GM12874 (cell line): ENCODE measurements around the gene RNASE13.

ENCODE experiments used
- TF ChIP-seq, protein P1 (sequence below): IDR thresholded peaks from 2 replicates; pipeline ENCODE4 v1.5.1; 2011; ENCODE audit warnings: low read depth, mild to moderate bottlenecking, control low read depth, low read length, moderate library complexity; ENCODE audit not compliant: insufficient read depth

Gene RNASE13

DNA sequence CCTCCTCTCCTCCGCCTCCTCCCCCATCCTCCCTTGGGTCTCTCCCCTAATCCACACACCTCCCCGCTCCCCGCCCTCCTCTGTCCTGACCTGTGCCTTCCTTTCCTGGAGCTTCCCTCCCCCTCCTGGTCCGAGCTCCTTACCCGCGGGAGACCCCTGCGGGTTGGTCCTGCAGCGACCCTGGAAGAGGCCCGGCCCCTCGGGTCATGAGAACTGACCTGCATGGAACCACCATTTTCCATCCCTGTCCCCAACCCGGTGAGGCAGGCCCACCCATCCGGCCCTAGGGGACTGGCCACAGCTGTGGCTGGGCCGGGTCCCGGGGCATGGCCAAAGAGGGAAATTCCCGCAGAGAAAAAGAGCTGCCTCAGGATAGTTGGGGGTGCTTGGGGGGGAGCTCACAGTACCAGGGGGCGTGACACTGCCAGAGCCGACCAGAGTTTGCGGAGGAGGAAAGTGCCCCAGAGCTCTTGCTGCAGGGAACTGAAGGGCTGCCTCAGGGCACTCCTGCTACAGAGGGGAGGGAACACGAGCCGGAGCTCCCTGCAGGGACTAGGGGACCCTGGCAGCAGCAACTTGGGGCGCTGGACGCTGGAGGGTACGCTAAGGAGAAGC is 36.1 kb upstream of the RNASE13 start:
- TF ChIP-seq, protein P1, sequence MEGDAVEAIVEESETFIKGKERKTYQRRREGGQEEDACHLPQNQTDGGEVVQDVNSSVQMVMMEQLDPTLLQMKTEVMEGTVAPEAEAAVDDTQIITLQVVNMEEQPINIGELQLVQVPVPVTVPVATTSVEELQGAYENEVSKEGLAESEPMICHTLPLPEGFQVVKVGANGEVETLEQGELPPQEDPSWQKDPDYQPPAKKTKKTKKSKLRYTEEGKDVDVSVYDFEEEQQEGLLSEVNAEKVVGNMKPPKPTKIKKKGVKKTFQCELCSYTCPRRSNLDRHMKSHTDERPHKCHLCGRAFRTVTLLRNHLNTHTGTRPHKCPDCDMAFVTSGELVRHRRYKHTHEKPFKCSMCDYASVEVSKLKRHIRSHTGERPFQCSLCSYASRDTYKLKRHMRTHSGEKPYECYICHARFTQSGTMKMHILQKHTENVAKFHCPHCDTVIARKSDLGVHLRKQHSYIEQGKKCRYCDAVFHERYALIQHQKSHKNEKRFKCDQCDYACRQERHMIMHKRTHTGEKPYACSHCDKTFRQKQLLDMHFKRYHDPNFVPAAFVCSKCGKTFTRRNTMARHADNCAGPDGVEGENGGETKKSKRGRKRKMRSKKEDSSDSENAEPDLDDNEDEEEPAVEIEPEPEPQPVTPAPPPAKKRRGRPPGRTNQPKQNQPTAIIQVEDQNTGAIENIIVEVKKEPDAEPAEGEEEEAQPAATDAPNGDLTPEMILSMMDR: no peak

DNA sequence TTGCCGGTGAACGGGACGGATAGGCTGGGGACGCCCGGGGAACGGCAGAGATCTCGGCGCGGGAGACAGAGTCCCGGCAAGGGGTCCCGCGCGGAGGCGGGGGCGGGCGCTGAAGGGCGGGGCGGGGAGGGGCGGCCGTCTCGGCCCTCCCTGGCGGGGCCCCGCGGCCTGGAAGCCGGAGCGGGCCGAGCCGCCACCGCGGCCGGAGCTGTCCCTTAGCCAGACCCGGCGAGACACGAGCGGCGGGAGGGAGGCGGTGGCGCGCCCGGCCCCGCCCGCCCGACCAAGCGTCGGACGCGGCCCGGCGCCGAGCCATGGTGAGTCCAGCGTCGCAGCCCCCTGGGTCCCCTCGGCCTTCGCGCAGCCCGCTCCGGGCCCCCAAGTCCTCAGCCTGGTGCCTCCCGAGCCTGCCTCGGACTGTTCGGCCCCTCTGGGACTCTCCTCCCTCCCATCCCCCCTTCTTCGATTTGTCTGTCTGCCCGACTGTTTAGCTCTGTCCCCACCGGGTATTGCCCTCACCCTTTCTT is 35.5 kb upstream of the RNASE13 start, which contains the start of gene ARHGEF40:
Gene ARHGEF40, plus strand, starts transcription at position 222 of the 527 bp plus-strand sequence. Its CDS starts 93 bp downstream, at position 315.
- TF ChIP-seq, protein P1: no peak

DNA sequence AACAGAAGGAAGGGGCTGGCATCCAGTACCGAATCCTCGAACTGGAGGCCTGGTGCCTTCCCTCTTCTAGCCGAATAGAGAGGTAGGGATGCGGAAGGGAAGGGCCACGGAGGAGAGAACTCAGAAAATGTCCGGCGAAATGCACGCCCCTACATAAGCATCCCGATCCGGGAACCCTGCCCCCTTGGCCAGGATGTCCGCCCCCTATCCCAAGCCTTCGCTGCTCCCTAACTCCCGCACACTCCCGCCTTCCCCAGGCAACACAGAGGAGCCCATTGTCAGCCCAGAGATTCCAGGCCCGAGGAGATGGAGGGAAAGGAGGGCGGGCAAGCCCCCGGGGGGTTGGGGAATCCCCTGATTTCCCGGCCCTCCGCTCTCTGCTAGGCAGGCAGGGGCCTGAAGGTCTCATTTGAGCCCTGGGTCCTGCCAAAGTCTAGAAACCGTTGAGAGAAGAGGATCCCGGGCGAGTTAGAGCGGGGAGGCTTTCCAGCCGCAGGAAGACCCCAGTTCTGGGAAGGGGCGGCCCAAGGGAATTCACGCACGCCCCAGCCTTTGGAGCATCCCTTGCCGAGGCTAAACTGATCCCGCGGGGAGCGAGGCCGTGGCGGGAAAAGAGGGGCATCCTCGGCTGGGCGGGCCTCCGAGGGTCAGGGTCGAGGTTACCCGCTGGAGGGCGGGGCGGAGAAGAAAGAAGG is 34.9 kb upstream of the RNASE13 start:
- TF ChIP-seq, protein P1: no peak

DNA sequence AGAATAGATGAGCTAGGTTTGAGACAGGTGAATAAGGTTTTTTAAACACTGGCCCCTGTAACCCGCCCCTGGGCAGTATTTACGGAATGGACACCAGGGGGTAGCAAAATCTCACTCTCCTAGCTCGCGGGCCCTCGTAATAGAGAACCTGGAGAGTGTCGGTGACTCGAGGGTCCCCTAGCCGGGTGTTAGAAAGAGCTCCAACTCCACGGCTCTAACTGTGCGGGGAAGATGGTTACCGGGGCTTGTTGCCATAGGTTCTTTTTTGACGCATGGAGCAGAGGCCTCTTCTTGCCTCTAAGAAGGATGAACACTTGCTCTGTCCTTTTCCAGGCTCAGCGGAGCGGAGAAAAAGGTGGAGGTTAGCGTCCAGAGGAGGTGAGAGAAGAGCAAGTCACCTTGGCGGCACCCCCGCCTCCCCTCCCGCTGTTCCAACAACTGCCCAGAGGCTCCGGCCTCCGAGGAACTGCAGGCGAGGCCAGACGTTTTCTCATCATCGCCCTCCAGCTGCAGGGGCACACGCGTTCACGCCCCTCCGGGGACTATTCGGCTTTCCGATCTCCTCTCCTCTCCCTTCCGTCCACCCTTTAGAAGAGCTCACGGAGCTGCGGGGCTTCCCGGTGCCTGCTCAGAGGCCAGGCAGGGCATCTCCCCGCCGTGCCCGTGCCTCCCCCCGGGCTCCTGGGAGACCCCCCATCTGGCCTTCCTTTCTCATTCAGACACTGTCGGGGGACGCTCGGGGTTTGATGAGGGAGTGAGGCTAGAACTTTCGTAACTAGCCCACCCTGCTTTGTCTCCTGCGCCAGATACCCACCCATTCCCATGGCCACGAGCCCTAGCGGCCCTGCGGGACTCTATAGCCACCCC is 34.1 kb upstream of the RNASE13 start:
- TF ChIP-seq, protein P1: peak; percentile 30; the same call in 1 of the 2 replicates

DNA sequence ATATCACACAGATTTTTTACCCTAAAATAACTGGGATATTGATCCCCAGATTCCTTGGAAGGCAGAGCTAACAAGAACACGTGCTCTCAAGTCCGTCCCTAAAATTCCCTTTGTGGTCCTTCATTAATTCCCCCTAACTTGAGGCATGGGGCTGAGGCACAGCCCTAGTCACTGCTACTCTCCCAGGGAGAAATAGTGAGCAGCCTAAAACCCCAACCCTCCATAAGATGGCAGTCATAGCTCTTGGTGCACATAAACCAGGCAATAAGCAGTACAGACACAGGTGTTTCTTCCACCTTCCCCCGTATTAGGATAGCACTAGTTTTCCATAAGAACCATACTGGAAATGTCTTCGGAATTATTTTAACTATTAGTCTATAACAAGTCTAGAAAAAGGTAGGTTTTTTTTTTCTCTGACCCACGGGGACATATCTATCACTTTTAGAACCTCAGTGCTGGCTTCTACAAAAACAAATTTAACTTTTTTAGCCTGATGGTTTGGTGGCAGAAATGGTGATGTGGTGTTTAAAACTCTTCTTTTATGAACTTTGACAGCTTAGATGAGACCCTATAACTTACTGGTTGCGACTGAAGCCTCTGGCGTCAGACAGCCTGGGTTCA is 32.4 kb upstream of the RNASE13 start:
- TF ChIP-seq, protein P1: peak; percentile 28; the same call in 1 of the 2 replicates

DNA sequence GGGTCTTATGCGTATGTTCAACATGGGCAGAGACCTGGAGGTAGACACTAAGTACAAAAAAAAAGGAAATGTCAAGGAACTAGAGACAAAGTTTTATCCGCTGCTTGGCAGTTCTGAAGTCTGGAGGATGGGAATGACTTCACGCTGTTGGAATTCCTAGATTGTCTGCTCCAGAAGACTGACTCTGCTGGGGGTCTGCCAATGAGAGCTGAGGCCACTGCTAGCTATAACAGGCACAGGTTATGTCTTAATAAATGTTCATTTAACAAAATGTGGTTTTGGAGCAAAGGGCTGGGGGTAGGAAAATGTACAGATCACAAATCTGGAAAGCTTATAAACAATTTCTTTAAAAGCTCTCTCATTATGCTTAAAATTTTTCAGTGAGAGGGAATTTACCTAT is 28.9 kb upstream of the RNASE13 start:
- TF ChIP-seq, protein P1: no peak
